GM21381 (cell line): ENCODE results near the gene ITGB4.
"Not testable (repeated sequence)": the region's sequence is repeated elsewhere in the genome, so short reads cannot be mapped to it uniquely, and the experiment has no call there.

Source experiments
- ATAC-seq: cut with Tn5 transposase; IDR thresholded peaks from one replicate; pipeline ENCODE4 v1.9.1; 2021; ENCODE audit warnings: mild to moderate bottlenecking, moderate library complexity; ENCODE audit not compliant: unreplicated experiment

The ITGB4 gene

GRCh38 chr17:75752802-75753513 is 31.7 kb downstream of the ITGB4 start:
- no peak for ATAC-seq

GRCh38 chr17:75753514-75754377 is 32.5 kb downstream of the ITGB4 start:
- ATAC-seq = peak; percentile 48

- no peak for ATAC-seq
Measured at GRCh38 chr17:75754378-75755204, 33.3 kb downstream of the ITGB4 start.

- ATAC-seq = no peak
Measured at GRCh38 chr17:75755205-75755901, 34.1 kb downstream of the ITGB4 start.

- ATAC-seq = no peak
Measured at GRCh38 chr17:75755990-75756389, 34.7 kb downstream of the ITGB4 start.

GRCh38 chr17:75756451-75757085 is 35.3 kb downstream of the ITGB4 start:
- ATAC-seq = no peak

GRCh38 chr17:75757086-75757681 is 35.9 kb downstream of the ITGB4 start:
- ATAC-seq = no peak

GRCh38 chr17:75758131-75758905 is 37.1 kb downstream of the ITGB4 start:
- no peak for ATAC-seq

GRCh38 chr17:75759457-75759856 is 38.2 kb downstream of the ITGB4 start:
- no peak for ATAC-seq

GRCh38 chr17:75759978-75760640 is 38.9 kb downstream of the ITGB4 start:
- ATAC-seq = not testable (repeated sequence)

GRCh38 chr17:75762513-75763268 is 41.4 kb downstream of the ITGB4 start:
- ATAC-seq = no peak

GRCh38 chr17:75763269-75763607 is 42.0 kb downstream of the ITGB4 start:
- no peak for ATAC-seq

- no peak for ATAC-seq
Measured at GRCh38 chr17:75763613-75764416, 42.6 kb downstream of the ITGB4 start.

- no peak for ATAC-seq
Measured at GRCh38 chr17:75764417-75764710, 43.1 kb downstream of the ITGB4 start.

- peak; percentile 74 for ATAC-seq
Measured at GRCh38 chr17:75764711-75765421, 43.6 kb downstream of the ITGB4 start, which contains the start of gene GALK1. TSS of gene GALK1 (minus strand) at chr17:75765192. CDS start at chr17:75765136, 56 bp downstream.

GRCh38 chr17:75765981-75766380 is 44.7 kb downstream of the ITGB4 start:
- no peak for ATAC-seq

GRCh38 chr17:75767881-75768280 is 46.6 kb downstream of the ITGB4 start:
- no peak for ATAC-seq
